Stimulated activated CD8-positive, alpha-beta memory T cell treated with anti-CD3 and anti-CD28 coated beads, Interleukin-4, amount 100 ng/mL, for 24 hours (primary cell): ENCODE data around the gene FITM1.

Source experiments
- DNase-seq: peaks from one replicate; pipeline ENCODE4 v3.0.0-alpha.2; 2020; ENCODE audit warnings: low read depth

Gene FITM1

GRCh38 chr14:24119691-24120090, 10.8 kb upstream of the FITM1 start:
- DNase-seq, result no peak

- no peak for DNase-seq
Measured at GRCh38 chr14:24121210-24121609, 9.2 kb upstream of the FITM1 start.

- DNase-seq, result no peak
Measured at GRCh38 chr14:24122416-24122815, 8.0 kb upstream of the FITM1 start.

- no peak for DNase-seq
Measured at GRCh38 chr14:24122898-24123297, 7.6 kb upstream of the FITM1 start.

GRCh38 chr14:24123424-24124417, 6.7 kb upstream of the FITM1 start:
- DNase-seq, result no peak

GRCh38 chr14:24126939-24127338, 3.5 kb upstream of the FITM1 start:
- no peak for DNase-seq

- DNase-seq, result no peak
Measured at GRCh38 chr14:24127673-24128072, 2.8 kb upstream of the FITM1 start.

GRCh38 chr14:24129410-24129998, 955 bp upstream of the FITM1 start:
- DNase-seq, result no peak

- no peak for DNase-seq
Measured at GRCh38 chr14:24130717-24131548, 474 bp downstream of the FITM1 start.

- DNase-seq, result no peak
Measured at GRCh38 chr14:24131549-24131966, 1.1 kb downstream of the FITM1 start.

GRCh38 chr14:24132061-24132685, 1.7 kb downstream of the FITM1 start:
- DNase-seq, result no peak

- no peak for DNase-seq
Measured at GRCh38 chr14:24132976-24133375, 2.5 kb downstream of the FITM1 start.

- no peak for DNase-seq
Measured at GRCh38 chr14:24133735-24134134, 3.3 kb downstream of the FITM1 start.

GRCh38 chr14:24135584-24135833, 5.0 kb downstream of the FITM1 start:
- DNase-seq, result no peak

GRCh38 chr14:24135834-24136683, 5.6 kb downstream of the FITM1 start, which contains the start of gene PSME1:
Gene PSME1, plus strand, starts transcription at chr14:24136194. Its CDS starts 69 bp downstream, at chr14:24136263.
- peak; percentile 89 for DNase-seq

- DNase-seq, result no peak
Measured at GRCh38 chr14:24136684-24137528, 6.4 kb downstream of the FITM1 start.

- no peak for DNase-seq
Measured at GRCh38 chr14:24137529-24138395, 7.3 kb downstream of the FITM1 start.

GRCh38 chr14:24138396-24139271, 8.2 kb downstream of the FITM1 start:
- DNase-seq, result no peak
